ENCODE results near the gene S100A3. TPM values are rescaled to one million over a fixed set of nuclear protein-coding genes. Genes with fewer than 3 reads are reported as not detected.

S100A3 gene
- polyA plus RNA-seq, 6 donors from 2014 or later: not detected

GRCh38 chr1:153498746-153499145, 50.3 kb downstream of the S100A3 start:
- Mint-ChIP-seq H3K9me3 (peaks cover 0 to 2% (median 0%) of the 10 kb centered on the region in 7 donors), H3K4me3 (no peak overlapping the region), H3K27ac (no peak overlapping the region), H3K36me3 (no peaks in the 10 kb centered on the region), H3K4me1 (peaks cover 10 to 12% (median 12%) of the 10 kb centered on the region in 3 donors), H3K27me3 (peaks cover 15 to 32% (median 23%) of the 10 kb centered on the region in 3 donors)
- ATAC-seq (ENCODE audit: low read depth in 2 of 2): no peak
- DNase-seq: no peak

Other genes starting within 250 kb of the S100A3 start
- not detected for gene PGLYRP3, start 236.3 kb downstream of the S100A3 start, polyA plus RNA-seq (ENCODE audit: low read depth in 6 of 6)
- gene PGLYRP4, start 200.4 kb downstream of the S100A3 start, polyA plus RNA-seq (ENCODE audit: low read depth in 6 of 6): not detected
- gene S100A9, start 191.4 kb downstream of the S100A3 start, polyA plus RNA-seq (ENCODE audit: low read depth in 6 of 6): 100 to 1,000 TPM in 1 of 6 donors, 10 to 100 TPM in 5; 14.4 to 194 (median 48.2) TPM
- 1 to 10 TPM; 1.0 to 7.8 (median 3.1) TPM for gene S100A12, start 173.6 kb downstream of the S100A3 start, polyA plus RNA-seq (ENCODE audit: low read depth in 6 of 6)
- 100 to 1,000 TPM in 1 of 6 donors, 10 to 100 TPM in 4, 1 to 10 TPM in 1; 6.3 to 131 (median 36.3) TPM for gene S100A8, start 158.2 kb downstream of the S100A3 start, polyA plus RNA-seq (ENCODE audit: low read depth in 6 of 6)
- not detected for gene S100A7A, start 132.7 kb downstream of the S100A3 start, polyA plus RNA-seq (ENCODE audit: low read depth in 6 of 6)
- gene S100A7, start 88.6 kb downstream of the S100A3 start, polyA plus RNA-seq (ENCODE audit: low read depth in 6 of 6): not detected
- 100 to 1,000 TPM; 131 to 239 (median 154) TPM for gene S100A6, start 13.3 kb downstream of the S100A3 start, polyA plus RNA-seq (ENCODE audit: low read depth in 6 of 6)
- not detected for gene S100A5, start 8.3 kb downstream of the S100A3 start, polyA plus RNA-seq (ENCODE audit: low read depth in 6 of 6)
- 100 to 1,000 TPM in 2 of 6 donors, 10 to 100 TPM in 4; 50.2 to 167 (median 93.2) TPM for gene S100A4, start 3.5 kb downstream of the S100A3 start, polyA plus RNA-seq (ENCODE audit: low read depth in 6 of 6)
- not detected for gene S100A2, start 16.6 kb upstream of the S100A3 start, polyA plus RNA-seq (ENCODE audit: low read depth in 6 of 6)
- gene S100A16, start 63.9 kb upstream of the S100A3 start, polyA plus RNA-seq (ENCODE audit: low read depth in 6 of 6): not detected
- gene S100A14, start 67.1 kb upstream of the S100A3 start, polyA plus RNA-seq (ENCODE audit: low read depth in 6 of 6): not detected
- 1 to 10 TPM in 4 of 6 donors, not detected in 2; 1.2 to 2.1 (median 1.6) TPM for gene S100A13, start 78.2 kb upstream of the S100A3 start, polyA plus RNA-seq (ENCODE audit: low read depth in 6 of 6)
- gene S100A1, start 79.2 kb upstream of the S100A3 start, polyA plus RNA-seq (ENCODE audit: low read depth in 6 of 6): not detected
- 10 to 100 TPM; 43.3 to 94.4 (median 54.4) TPM for gene CHTOP, start 84.8 kb upstream of the S100A3 start, polyA plus RNA-seq (ENCODE audit: low read depth in 6 of 6)
- gene SNAPIN, start 109.4 kb upstream of the S100A3 start, polyA plus RNA-seq (ENCODE audit: low read depth in 6 of 6): 100 to 1,000 TPM in 2 of 6 donors, 10 to 100 TPM in 4; 51.1 to 111 (median 90.1) TPM
- 100 to 1,000 TPM; 124 to 202 (median 134) TPM for gene ILF2, start 121.7 kb upstream of the S100A3 start, polyA plus RNA-seq (ENCODE audit: low read depth in 6 of 6)
- gene NPR1, start 129.4 kb upstream of the S100A3 start, polyA plus RNA-seq (ENCODE audit: low read depth in 6 of 6): not detected
- gene INTS3, start 178.8 kb upstream of the S100A3 start, polyA plus RNA-seq (ENCODE audit: low read depth in 6 of 6): 10 to 100 TPM in 5 of 6 donors, 1 to 10 TPM in 1; 6.0 to 15.1 (median 11.5) TPM
- 1 to 10 TPM; 3.2 to 5.4 (median 4.1) TPM for gene SLC27A3, start 226.1 kb upstream of the S100A3 start, polyA plus RNA-seq (ENCODE audit: low read depth in 6 of 6)

Data from naive B cell (primary cell).